GM12874 (cell line): ENCODE measurements around the gene MTSS2.

Experiments
- TF ChIP-seq, protein P1 (sequence below): IDR thresholded peaks from 2 replicates; pipeline ENCODE4 v1.5.1; 2011; ENCODE audit warnings: low read depth, mild to moderate bottlenecking, control low read depth, low read length, moderate library complexity; ENCODE audit not compliant: insufficient read depth

Gene MTSS2

DNA sequence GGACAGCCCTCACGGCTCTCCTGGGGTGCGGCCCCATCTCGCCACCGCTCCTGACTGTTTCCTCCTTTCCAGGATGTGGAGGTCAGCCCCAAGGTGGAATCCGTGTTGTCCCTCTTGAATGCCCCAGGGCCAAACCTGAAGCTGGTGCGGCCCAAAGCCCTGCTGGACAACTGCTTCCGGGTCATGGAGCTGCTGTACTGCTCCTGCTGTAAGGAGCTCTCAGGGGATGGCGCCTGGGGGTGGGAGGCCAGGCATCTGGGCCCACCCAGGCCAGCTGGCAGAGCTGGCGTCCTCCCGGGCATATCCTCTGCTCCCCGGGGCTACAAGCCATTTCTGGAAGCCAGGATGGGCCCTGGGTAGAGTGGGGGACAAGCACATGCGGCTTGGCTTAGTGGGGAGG, 26.3 kb downstream of the MTSS2 start:
- TF ChIP-seq, protein P1, sequence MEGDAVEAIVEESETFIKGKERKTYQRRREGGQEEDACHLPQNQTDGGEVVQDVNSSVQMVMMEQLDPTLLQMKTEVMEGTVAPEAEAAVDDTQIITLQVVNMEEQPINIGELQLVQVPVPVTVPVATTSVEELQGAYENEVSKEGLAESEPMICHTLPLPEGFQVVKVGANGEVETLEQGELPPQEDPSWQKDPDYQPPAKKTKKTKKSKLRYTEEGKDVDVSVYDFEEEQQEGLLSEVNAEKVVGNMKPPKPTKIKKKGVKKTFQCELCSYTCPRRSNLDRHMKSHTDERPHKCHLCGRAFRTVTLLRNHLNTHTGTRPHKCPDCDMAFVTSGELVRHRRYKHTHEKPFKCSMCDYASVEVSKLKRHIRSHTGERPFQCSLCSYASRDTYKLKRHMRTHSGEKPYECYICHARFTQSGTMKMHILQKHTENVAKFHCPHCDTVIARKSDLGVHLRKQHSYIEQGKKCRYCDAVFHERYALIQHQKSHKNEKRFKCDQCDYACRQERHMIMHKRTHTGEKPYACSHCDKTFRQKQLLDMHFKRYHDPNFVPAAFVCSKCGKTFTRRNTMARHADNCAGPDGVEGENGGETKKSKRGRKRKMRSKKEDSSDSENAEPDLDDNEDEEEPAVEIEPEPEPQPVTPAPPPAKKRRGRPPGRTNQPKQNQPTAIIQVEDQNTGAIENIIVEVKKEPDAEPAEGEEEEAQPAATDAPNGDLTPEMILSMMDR = no peak

DNA sequence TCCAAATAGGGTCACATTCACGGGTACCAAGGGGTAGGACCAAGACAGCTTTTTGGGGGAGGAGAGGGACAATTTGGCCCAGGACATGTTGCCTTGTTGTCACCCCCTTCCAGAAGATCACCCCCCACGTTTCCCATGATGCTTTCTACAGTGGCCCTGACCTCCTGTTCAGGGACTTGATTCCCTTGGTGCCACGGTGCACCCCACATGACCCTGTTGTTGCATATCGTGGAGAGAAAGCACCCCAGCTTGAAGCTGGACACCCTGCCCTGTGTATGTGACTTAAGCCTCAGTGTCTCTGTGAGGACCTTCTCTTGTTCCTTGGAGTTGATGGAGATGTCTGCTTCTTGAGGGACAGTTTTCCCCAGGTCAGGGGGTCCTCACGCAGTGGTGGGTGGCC, 26.9 kb downstream of the MTSS2 start:
- TF ChIP-seq, protein P1 = no peak

DNA sequence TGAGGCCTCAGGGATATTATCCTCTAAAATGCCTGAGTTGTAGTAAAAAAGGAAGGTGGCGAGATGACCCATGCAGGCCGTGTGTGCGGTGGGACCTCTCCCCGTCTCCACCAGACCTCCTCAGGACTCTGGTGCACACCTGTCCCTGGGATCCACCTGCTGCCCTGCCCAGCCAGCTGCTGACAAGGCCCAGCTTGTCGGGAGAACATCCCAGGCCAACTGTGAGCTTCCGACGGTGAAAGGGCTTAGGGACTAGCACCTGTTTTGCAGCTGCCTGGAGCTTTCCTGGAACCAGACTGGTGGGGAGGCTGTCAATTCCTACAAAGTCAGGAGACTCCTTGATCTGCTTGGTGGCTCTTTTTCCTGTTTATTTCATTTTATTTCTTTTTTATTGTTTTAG, 27.9 kb downstream of the MTSS2 start:
- TF ChIP-seq, protein P1 = no peak

DNA sequence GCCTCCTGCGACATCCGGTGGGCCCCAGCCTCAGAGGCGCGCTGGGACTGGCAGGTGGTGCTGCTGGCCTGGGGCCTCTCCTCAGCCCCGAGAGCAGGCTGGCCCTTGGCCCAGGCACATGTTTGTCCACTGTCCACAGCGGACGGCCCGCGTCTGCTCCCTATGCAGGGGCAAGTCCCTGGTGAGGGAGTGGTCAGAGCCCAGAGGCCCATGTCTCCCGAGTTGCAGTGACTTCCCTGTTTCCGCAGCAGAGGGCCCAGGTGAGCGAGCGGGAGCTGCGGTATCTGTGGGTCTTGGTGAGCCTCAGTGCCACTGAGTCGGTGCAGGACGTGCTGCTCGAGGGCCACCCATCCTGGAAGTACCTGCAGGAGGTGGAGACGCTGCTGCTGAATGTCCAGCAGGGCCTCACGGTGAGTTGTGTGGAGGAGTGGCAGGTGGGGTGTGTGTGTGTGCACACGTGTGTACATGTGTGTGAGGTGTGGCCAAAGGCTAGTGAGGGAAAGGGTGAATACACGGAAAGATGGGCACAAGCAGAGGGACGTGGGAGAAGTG, 29.1 kb downstream of the MTSS2 start:
- TF ChIP-seq, protein P1 = no peak

DNA sequence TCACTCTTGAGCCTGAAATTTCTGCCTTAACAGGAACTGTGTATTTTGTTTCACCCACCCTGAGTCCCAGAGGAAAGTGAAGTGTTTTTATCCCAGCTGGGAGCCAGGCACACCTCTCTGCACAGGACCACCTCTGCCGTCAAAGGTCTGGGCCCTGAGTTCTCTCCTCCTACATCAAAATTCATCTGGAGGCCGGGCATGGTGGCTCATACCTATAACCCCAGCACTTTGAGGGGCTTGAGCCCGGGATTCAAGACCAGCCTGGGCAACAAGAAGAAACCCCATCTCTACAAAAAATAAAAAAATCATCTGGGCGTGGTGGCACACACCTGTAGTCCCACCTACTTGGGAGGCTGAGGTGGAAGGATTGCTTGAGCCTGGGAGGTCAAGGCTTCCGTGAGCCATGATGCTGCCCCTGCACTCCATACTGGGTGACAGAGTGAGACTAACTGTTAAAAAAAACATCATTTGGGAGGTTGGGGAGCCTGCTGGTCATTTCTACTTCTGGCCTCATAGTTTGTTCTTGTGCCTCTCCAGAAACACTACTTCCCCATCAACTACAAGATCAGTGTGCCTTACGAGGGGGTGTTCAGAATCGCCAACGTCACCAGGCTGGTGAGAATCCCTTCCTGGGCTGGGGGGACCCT, 29.7 kb downstream of the MTSS2 start:
- TF ChIP-seq, protein P1 = no peak

DNA sequence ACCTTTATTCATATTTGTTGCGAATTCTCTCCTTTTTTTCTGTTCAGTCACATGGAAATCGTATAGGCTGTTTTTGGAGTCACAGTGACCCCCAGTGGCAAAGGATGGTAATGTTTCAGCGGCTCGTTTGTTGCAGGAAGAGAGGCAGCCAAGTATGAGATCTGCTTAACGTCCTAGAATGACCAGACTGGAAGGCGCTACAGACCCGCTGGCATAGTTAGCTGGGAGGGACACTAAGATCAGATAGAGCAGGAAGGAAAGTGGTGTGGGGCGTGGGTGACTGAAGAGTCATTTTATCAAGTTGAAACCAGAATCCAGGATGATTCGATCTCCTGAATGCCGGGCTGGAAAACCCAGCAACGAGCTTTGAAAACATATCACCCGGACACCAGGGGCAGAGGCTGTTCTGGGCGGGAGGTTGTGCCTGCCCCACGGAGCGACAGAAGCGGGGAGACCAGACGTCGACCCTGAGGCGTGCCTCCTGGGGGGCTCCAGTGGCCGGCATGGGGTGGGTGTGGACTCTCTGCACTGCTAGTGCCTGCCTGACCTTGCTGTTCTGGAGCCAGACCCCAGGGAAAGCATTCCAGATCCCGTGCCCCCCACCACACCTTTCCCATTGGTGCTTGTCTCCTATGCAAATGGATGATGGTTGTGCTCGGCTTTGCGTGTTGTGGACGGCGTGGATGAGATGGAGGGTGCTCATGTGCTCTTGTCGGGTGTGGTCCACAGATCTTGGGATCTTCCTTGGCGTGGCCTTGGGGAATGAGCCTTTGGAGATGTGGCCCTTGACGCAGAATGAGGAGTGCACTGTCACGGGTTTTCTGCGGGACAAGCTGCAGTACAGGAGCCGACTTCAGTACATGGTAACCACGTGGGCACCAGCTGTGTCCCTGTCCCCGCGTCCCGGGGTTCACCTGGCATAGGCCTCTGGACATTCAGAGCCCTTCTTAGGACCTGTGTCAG, 31.8 kb downstream of the MTSS2 start:
- TF ChIP-seq, protein P1 = peak; percentile 71

DNA sequence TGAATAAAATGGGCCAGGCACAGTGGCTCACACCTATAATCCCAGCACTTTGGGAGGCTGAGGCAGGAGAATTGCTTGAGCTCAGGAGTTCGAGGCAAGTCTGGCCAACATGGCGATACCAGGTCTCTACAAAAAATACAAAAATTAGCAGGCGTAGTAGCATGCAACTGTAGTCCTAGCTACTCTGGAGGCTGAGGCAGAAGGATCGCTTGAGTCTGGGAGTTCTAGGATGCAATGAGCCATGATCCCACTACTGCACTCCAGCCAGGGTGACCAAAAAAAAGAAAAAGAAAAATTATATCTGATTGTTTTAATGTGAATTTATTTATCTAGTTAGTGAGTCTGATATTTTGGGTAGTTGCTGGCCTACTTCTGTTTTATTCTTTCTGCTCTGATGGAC, 32.4 kb downstream of the MTSS2 start:
- TF ChIP-seq, protein P1 = no peak
